ENCODE measurements around the gene SLC11A2.
A peak's percentile ranks its signal among the peaks of the same experiment; 100 is the strongest.

SLC11A2 gene

DNA sequence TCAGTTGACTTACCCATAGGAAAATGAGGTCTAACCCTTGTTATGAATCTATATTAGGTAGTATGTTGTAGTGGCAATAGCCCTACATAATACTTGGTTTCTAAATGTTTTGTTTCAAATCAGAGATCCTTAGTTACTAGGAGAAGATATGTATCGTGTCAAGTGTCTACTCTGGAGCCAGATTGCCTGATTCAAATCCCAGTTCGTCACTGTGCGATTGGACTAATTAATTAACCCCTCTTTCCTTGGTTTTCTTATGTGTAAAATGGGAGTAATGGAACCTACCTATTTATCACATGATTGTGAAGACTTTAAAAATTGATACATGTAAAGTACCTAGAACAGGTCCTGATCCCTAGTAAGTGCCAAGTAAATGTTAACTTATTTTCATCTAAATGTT, 23.3 kb upstream of the SLC11A2 start:
- Histone ChIP-seq H3K4me3 (ENCODE audit: low read depth, low read length) (peak overlapping the region; percentile 83), H3K36me3 (peaks cover 20% of the 10 kb centered on the region), H3K27me3 (no peaks in the 10 kb centered on the region), H3K9me3 (no peaks in the 10 kb centered on the region), H3K4me1 (no peaks in the 10 kb centered on the region)
- TF ChIP-seq, protein P1, sequence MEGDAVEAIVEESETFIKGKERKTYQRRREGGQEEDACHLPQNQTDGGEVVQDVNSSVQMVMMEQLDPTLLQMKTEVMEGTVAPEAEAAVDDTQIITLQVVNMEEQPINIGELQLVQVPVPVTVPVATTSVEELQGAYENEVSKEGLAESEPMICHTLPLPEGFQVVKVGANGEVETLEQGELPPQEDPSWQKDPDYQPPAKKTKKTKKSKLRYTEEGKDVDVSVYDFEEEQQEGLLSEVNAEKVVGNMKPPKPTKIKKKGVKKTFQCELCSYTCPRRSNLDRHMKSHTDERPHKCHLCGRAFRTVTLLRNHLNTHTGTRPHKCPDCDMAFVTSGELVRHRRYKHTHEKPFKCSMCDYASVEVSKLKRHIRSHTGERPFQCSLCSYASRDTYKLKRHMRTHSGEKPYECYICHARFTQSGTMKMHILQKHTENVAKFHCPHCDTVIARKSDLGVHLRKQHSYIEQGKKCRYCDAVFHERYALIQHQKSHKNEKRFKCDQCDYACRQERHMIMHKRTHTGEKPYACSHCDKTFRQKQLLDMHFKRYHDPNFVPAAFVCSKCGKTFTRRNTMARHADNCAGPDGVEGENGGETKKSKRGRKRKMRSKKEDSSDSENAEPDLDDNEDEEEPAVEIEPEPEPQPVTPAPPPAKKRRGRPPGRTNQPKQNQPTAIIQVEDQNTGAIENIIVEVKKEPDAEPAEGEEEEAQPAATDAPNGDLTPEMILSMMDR (IDR thresholded peaks at IDR 0.05; ENCODE audit: low read depth, low read length): no peak
- DNase-seq: no peak

DNA sequence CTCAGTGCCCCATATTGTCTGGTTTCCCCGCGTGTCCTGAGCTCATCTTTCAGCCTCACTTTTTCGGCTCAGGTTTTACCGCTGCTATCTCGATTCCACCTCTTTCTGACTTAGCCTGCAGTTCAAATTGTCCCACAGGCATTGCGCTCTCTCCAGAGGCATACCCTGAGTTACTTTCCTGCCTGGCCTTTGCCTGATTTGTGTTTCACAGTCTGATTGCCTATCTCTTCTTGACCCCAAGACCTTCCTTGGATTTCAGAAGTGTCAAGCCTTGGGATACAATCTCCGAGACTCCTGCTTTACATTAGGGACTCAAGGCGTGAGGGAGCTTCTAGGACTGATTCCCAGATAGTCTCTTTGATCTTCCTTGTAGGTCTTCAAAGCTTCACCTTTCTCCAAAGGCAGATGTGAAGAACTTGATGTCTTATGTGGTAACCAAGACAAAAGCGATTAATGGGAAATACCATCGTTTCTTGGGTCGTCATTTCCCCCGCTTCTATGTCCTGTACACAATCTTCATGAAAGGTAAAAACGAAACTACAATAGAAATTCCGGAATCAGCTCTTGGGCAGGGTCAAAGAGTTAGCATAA, 22.6 kb upstream of the SLC11A2 start:
- H3K4me1 ChIP-seq: no peaks in the 10 kb centered on the region
- no peaks in the 10 kb centered on the region for H3K27me3 ChIP-seq
- no peak for DNase-seq
- TF ChIP-seq, protein P1 (IDR thresholded peaks at IDR 0.05; ENCODE audit: low read depth, low read length): no peak
- no peaks in the 10 kb centered on the region for H3K9me3 ChIP-seq
- peak overlapping the region; percentile 83 for H3K4me3 ChIP-seq (ENCODE audit: low read depth, low read length)
- H3K36me3 ChIP-seq: peaks cover 13% of the 10 kb centered on the region

DNA sequence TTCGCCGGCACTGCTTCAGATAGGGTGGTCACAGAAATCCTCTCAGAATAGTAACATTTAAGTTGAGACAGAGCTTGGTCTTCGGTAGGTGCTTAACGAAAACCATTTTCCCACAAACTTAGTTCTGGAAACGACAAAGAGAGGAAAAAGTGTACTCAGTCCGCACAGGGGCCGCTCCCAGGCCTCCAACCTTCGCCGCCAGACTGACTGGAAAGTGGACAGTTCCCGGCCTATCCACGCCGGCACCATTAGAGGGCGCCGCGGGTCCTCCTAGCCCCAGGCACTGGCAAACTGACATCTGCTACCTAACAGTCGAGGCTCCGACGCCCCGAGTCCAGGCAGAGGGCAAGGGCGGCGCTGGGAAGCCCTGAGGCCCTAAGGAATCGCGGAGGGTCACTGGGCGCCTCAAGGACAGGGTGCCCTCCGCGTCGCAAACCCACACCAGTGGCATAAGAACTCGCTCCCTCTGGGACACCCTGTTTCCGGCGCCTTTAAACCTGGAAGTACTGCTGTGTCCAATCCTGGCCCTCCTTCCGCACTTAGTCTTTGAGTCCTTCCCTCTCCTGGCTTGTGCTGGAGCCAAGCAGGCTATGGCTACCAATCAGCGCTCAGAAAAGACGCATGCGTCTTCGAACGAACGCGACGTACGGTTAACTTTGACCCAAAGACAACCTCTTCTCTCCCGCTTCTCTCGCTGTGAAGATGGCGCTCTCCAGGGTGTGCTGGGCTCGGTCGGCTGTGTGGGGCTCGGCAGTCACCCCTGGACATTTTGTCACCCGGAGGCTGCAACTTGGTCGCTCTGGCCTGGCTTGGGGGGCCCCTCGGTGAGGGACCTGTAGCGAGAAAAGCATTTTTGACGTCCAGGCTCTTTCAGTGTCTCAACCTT, 21.7 kb upstream of the SLC11A2 start, which contains the start of gene LETMD1:
LETMD1 (plus strand) TSS at position 673 of the 886 bp plus-strand sequence; CDS start at position 703, 30 bp downstream.
- H3K27me3 ChIP-seq: no peaks in the 10 kb centered on the region
- TF ChIP-seq, protein P1 (IDR thresholded peaks at IDR 0.05; ENCODE audit: low read depth, low read length): peak; percentile 86
- no peaks in the 10 kb centered on the region for H3K9me3 ChIP-seq
- peaks cover 5% of the 10 kb centered on the region for H3K36me3 ChIP-seq
- no peaks in the 10 kb centered on the region for H3K4me1 ChIP-seq
- peak within 1 kb of the TSS; percentile 83 for H3K4me3 ChIP-seq (ENCODE audit: low read depth, low read length)
- DNase-seq: peak; percentile 94

DNA sequence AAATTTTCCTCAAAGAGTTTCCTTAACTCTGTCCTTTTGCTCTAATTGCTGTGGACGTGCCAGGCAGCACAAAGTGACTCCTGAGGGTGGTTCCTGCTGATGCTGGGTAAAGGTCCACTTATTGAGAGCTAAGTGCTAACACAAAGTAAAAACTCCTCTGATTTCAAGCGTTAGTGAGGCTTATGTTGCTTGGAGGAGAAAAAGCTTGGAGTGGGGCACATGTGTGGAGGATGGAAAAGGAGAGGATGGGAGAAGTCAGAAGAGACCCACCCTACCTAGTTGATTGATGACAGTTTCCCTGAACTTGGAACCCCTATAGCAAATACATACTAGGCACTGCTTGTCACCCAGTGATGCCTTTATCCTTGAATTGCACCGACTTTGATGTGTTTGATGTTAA, 10.1 kb upstream of the SLC11A2 start:
- no peak overlapping the region for H3K4me3 ChIP-seq (ENCODE audit: low read depth, low read length)
- no peaks in the 10 kb centered on the region for H3K27me3 ChIP-seq
- DNase-seq: no peak
- TF ChIP-seq, protein P1 (IDR thresholded peaks at IDR 0.05; ENCODE audit: low read depth, low read length): no peak
- no peaks in the 10 kb centered on the region for H3K9me3 ChIP-seq
- H3K36me3 ChIP-seq: no peaks in the 10 kb centered on the region
- no peaks in the 10 kb centered on the region; the same call in 1 of the 2 replicates for H3K4me1 ChIP-seq

DNA sequence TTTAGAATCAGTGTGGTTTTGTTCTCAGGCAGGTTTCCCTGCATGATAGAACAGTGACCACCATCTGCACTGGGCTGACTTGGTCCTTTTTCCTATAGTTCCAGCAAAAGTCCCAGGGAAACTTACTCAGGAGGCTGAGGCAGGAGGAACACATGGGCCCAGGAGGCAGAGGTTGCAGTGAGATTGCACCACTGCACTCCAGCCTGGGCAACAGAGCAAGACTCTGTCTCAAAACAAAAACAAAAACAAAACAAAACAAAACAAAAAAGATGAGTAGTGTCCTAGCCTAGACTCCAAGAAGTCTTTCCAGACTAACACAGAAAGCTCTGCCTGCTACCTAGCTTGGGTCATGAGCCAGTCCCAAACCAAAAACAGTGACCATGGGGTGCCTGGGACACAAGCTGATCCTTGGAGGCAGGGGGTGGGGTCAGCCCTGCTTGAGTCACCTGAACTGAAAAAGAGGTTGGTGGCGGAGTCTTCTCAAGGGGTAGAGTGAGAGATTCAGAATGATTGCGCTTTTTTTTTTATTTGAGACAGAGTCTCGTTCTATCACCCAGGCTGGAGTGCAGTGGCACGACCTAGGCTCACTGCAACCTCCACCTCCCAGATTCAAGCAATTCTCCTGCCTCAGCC, 7.4 kb upstream of the SLC11A2 start:
- no peaks in the 10 kb centered on the region for H3K9me3 ChIP-seq
- no peaks in the 10 kb centered on the region for H3K27me3 ChIP-seq
- DNase-seq: no peak
- TF ChIP-seq, protein P1 (IDR thresholded peaks at IDR 0.05; ENCODE audit: low read depth, low read length): no peak
- H3K4me1 ChIP-seq: no peaks in the 10 kb centered on the region; the same call in 1 of the 2 replicates
- H3K36me3 ChIP-seq: no peaks in the 10 kb centered on the region
- no peak overlapping the region for H3K4me3 ChIP-seq (ENCODE audit: low read depth, low read length)

Measured in BE2C (cell line).